Measurements from ENCODE around the gene MACC1. TPM values are rescaled to one million over a fixed set of nuclear protein-coding genes. Genes with fewer than 3 reads are reported as not detected.

MACC1 gene
- total and polyA plus RNA-seq, 2 experiments from 2014 or later, result 3.4 to 13.4 TPM

DNA sequence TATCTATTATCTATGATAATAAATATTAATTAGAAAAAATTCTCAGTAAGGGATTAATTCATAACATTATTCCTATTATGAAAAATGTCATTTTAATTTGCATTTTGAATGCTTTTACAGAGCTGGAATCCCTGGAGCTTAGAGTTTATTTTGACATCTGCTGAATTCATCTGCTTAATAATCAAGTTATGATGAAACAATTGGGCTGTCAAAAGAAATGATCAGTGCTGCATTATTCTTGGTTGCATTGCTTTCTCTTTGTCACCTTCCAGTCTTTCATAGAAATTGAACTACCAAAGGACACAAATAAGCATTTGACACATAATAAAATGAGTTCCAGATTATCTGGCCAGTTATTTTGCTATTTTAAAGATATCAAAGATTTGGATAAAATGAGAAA, 40.0 kb upstream of the MACC1 start:
- H3K9me3 Mint-ChIP-seq, result no peaks in the 10 kb centered on the region
- Histone ChIP-seq H3K79me2 (replicated peaks; ENCODE audit: insufficient read depth) (no peaks in the 10 kb centered on the region), H3K27ac (ENCODE audit: low read depth) (no peak overlapping the region), H4K20me1 (replicated peaks; ENCODE audit: insufficient read depth) (no peaks in the 10 kb centered on the region), H3K4me2 (no peak overlapping the region), H3K36me3 (ENCODE audit: insufficient read depth) (no peaks in the 10 kb centered on the region), H3K27me3 (ENCODE audit: insufficient read depth) (no peaks in the 10 kb centered on the region), H3K4me1 (ENCODE audit: insufficient read depth) (no peaks in the 10 kb centered on the region), H3K9me2 (ENCODE audit: insufficient read depth) (no peaks in the 10 kb centered on the region), H3F3A (replicated peaks; ENCODE audit: low read depth) (no peaks in the 10 kb centered on the region), H3K4me3 (no peak overlapping the region), H2AFZ (no peak overlapping the region)
- ATAC-seq (no peak), DNase-seq (ENCODE audit: low spot score) (no peak)
- H3K27ac Mint-ChIP-seq, result no peak overlapping the region
- no peaks in the 10 kb centered on the region for H3K36me3 Mint-ChIP-seq (ENCODE audit: low read depth)
- TF ChIP-seq CREB1 (CRISPR knock-in tag; IDR thresholded peaks at IDR 0.05; ENCODE audit: low read depth) (no peak), EZH2 (IDR thresholded peaks at IDR 0.05; ENCODE audit: low read depth, unreplicated experiment) (no peak), JUNB (IDR thresholded peaks at IDR 0.05; ENCODE audit: unreplicated experiment) (no peak), ZNF114 (CRISPR knock-in tag; IDR thresholded peaks at IDR 0.05) (no peak), EZH2phosphoT487 (IDR thresholded peaks at IDR 0.05; ENCODE audit: unreplicated experiment) (no peak), NANOG (IDR thresholded peaks at IDR 0.05; ENCODE audit: borderline replicate concordance) (no peak), POLR2AphosphoS5 (IDR thresholded peaks at IDR 0.05; ENCODE audit: low read depth) (no peak), STAT1 (IDR thresholded peaks at IDR 0.05; ENCODE audit: unreplicated experiment) (no peak), ZNF331 (CRISPR knock-in tag; IDR thresholded peaks at IDR 0.05; ENCODE audit: low read depth) (no peak)
- TF ChIP-seq, protein P1, sequence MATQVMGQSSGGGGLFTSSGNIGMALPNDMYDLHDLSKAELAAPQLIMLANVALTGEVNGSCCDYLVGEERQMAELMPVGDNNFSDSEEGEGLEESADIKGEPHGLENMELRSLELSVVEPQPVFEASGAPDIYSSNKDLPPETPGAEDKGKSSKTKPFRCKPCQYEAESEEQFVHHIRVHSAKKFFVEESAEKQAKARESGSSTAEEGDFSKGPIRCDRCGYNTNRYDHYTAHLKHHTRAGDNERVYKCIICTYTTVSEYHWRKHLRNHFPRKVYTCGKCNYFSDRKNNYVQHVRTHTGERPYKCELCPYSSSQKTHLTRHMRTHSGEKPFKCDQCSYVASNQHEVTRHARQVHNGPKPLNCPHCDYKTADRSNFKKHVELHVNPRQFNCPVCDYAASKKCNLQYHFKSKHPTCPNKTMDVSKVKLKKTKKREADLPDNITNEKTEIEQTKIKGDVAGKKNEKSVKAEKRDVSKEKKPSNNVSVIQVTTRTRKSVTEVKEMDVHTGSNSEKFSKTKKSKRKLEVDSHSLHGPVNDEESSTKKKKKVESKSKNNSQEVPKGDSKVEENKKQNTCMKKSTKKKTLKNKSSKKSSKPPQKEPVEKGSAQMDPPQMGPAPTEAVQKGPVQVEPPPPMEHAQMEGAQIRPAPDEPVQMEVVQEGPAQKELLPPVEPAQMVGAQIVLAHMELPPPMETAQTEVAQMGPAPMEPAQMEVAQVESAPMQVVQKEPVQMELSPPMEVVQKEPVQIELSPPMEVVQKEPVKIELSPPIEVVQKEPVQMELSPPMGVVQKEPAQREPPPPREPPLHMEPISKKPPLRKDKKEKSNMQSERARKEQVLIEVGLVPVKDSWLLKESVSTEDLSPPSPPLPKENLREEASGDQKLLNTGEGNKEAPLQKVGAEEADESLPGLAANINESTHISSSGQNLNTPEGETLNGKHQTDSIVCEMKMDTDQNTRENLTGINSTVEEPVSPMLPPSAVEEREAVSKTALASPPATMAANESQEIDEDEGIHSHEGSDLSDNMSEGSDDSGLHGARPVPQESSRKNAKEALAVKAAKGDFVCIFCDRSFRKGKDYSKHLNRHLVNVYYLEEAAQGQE (IDR thresholded peaks at IDR 0.05; ENCODE audit: unreplicated experiment), result no peak
- TF ChIP-seq, protein P2, sequence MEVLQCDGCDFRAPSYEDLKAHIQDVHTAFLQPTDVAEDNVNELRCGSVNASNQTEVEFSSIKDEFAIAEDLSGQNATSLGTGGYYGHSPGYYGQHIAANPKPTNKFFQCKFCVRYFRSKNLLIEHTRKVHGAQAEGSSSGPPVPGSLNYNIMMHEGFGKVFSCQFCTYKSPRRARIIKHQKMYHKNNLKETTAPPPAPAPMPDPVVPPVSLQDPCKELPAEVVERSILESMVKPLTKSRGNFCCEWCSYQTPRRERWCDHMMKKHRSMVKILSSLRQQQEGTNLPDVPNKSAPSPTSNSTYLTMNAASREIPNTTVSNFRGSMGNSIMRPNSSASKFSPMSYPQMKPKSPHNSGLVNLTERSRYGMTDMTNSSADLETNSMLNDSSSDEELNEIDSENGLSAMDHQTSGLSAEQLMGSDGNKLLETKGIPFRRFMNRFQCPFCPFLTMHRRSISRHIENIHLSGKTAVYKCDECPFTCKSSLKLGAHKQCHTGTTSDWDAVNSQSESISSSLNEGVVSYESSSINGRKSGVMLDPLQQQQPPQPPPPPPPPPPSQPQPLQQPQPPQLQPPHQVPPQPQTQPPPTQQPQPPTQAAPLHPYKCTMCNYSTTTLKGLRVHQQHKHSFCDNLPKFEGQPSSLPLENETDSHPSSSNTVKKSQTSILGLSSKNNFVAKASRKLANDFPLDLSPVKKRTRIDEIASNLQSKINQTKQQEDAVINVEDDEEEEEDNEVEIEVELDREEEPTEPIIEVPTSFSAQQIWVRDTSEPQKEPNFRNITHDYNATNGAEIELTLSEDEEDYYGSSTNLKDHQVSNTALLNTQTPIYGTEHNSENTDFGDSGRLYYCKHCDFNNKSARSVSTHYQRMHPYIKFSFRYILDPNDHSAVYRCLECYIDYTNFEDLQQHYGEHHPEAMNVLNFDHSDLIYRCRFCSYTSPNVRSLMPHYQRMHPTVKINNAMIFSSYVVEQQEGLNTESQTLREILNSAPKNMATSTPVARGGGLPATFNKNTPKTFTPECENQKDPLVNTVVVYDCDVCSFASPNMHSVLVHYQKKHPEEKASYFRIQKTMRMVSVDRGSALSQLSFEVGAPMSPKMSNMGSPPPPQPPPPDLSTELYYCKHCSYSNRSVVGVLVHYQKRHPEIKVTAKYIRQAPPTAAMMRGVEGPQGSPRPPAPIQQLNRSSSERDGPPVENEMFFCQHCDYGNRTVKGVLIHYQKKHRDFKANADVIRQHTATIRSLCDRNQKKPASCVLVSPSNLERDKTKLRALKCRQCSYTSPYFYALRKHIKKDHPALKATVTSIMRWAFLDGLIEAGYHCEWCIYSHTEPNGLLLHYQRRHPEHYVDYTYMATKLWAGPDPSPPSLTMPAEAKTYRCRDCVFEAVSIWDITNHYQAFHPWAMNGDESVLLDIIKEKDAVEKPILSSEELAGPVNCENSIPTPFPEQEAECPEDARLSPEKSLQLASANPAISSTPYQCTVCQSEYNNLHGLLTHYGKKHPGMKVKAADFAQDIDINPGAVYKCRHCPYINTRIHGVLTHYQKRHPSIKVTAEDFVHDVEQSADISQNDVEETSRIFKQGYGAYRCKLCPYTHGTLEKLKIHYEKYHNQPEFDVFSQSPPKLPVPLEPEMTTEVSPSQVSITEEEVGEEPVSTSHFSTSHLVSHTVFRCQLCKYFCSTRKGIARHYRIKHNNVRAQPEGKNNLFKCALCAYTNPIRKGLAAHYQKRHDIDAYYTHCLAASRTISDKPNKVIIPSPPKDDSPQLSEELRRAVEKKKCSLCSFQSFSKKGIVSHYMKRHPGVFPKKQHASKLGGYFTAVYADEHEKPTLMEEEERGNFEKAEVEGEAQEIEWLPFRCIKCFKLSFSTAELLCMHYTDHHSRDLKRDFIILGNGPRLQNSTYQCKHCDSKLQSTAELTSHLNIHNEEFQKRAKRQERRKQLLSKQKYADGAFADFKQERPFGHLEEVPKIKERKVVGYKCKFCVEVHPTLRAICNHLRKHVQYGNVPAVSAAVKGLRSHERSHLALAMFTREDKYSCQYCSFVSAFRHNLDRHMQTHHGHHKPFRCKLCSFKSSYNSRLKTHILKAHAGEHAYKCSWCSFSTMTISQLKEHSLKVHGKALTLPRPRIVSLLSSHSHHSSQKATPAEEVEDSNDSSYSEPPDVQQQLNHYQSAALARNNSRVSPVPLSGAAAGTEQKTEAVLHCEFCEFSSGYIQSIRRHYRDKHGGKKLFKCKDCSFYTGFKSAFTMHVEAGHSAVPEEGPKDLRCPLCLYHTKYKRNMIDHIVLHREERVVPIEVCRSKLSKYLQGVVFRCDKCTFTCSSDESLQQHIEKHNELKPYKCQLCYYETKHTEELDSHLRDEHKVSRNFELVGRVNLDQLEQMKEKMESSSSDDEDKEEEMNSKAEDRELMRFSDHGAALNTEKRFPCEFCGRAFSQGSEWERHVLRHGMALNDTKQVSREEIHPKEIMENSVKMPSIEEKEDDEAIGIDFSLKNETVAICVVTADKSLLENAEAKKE (CRISPR knock-in tag; IDR thresholded peaks at IDR 0.05), result no peak
- TF ChIP-seq, protein P3, sequence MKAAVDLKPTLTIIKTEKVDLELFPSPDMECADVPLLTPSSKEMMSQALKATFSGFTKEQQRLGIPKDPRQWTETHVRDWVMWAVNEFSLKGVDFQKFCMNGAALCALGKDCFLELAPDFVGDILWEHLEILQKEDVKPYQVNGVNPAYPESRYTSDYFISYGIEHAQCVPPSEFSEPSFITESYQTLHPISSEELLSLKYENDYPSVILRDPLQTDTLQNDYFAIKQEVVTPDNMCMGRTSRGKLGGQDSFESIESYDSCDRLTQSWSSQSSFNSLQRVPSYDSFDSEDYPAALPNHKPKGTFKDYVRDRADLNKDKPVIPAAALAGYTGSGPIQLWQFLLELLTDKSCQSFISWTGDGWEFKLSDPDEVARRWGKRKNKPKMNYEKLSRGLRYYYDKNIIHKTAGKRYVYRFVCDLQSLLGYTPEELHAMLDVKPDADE (IDR thresholded peaks at IDR 0.05), result no peak
- TF ChIP-seq, protein P4, sequence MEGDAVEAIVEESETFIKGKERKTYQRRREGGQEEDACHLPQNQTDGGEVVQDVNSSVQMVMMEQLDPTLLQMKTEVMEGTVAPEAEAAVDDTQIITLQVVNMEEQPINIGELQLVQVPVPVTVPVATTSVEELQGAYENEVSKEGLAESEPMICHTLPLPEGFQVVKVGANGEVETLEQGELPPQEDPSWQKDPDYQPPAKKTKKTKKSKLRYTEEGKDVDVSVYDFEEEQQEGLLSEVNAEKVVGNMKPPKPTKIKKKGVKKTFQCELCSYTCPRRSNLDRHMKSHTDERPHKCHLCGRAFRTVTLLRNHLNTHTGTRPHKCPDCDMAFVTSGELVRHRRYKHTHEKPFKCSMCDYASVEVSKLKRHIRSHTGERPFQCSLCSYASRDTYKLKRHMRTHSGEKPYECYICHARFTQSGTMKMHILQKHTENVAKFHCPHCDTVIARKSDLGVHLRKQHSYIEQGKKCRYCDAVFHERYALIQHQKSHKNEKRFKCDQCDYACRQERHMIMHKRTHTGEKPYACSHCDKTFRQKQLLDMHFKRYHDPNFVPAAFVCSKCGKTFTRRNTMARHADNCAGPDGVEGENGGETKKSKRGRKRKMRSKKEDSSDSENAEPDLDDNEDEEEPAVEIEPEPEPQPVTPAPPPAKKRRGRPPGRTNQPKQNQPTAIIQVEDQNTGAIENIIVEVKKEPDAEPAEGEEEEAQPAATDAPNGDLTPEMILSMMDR (conservative IDR thresholded peaks at IDR 0.05; ENCODE audit: low read depth in 2 of 2), result no peak
- no peaks in the 10 kb centered on the region for H3K4me1 Mint-ChIP-seq
- H3K27me3 Mint-ChIP-seq (ENCODE audit: insufficient read depth, low read depth, poor library complexity), result no peaks in the 10 kb centered on the region
- no peak overlapping the region for H3K4me3 Mint-ChIP-seq

All from GM23338 (cell line).